B cell (primary cell): ENCODE data around the gene ADM2. TPM values are rescaled to one million over a fixed set of nuclear protein-coding genes. Genes with fewer than 3 reads are reported as not detected.

Experiments used
- ATAC-seq: fragments of 200-7000 bp; cut with Tn5 transposase; one replicate; pipeline ENCODE4 v1.10.0; 2021; ENCODE audit warnings: low read depth, mild to moderate bottlenecking, moderate number of reproducible peaks, moderate library complexity
- CTCF ChIA-PET: fragments of 350-600 bp; sonication (Branson Sonifier 250); formaldehyde crosslinking; loops from one replicate; lab custom pipeline; 2021; ENCODE audit warnings: antibody characterized with exemption, inconsistent platforms; lab: Charles Lee
- POLR2A ChIA-PET: fragments of 350-600 bp; sonication (Branson Sonifier 250); formaldehyde crosslinking; loops from one replicate; lab custom pipeline; 2021; ENCODE audit warnings: antibody characterized with exemption; lab: Charles Lee
- DNase-seq: peaks from one replicate; pipeline ENCODE4 v3.0.0; 2013
- H2AFZ ChIP-seq: 2 replicates; pipeline ENCODE4 v1.6.1; 2012; ENCODE audit warnings: mild to moderate bottlenecking, low read depth, low read length; ENCODE audit not compliant: insufficient read depth, poor library complexity, severe bottlenecking
- H3K27ac ChIP-seq, 2 donors: 1 replicate in 1 of 2; 2 replicates in 1 of 2; pipeline ENCODE4 v1.5.1; 2012 to 2013; ENCODE audit warnings: low read length in 2 of 2, mild to moderate bottlenecking in 2 of 2, moderate library complexity in 1 of 2
- H3K27me3 ChIP-seq, 4 experiments: fragments of 200-600 bp in 1 of 4; sonication (generic) in 1 of 4; replicated peaks in 1 of 4; 1 replicate in 2 of 4; 2 replicates in 2 of 4; pipeline versions ENCODE4 v1.6.1 to v1.7.0; 2013 to 2016; ENCODE audit warnings: low read length in 3 of 4, mild to moderate bottlenecking in 2 of 4, mixed read lengths in 1 of 4, moderate library complexity in 1 of 4; ENCODE audit not compliant: insufficient read depth in 4 of 4, control insufficient read depth in 3 of 4; ENCODE audit errors: control extremely low read depth in 1 of 4
- H3K36me3 ChIP-seq, 2 experiments: replicated peaks in 1 of 2; 1 replicate in 1 of 2; 2 replicates in 1 of 2; pipeline versions ENCODE4 v1.6.1 to v1.7.1; 2013; ENCODE audit warnings: low read length in 1 of 2; ENCODE audit not compliant: insufficient read depth in 2 of 2, control insufficient read depth in 1 of 2; ENCODE audit errors: control extremely low read depth in 1 of 2, extremely low read depth in 1 of 2
- H3K4me1 ChIP-seq, 2 donors: fragments of 200-600 bp in 1 of 2; sonication (generic) in 1 of 2; 1 replicate in 1 of 2; 2 replicates in 1 of 2; pipeline versions ENCODE4 v1.5.1 to v1.6.1; 2013 to 2017; ENCODE audit warnings: low read length in 2 of 2; ENCODE audit not compliant: control insufficient read depth in 2 of 2, insufficient read depth in 2 of 2
- H3K4me2 ChIP-seq: replicated peaks from 2 replicates; pipeline ENCODE3; 2012; ENCODE audit warnings: mild to moderate bottlenecking, low read depth, low read length; ENCODE audit not compliant: poor library complexity, severe bottlenecking
- H3K4me3 ChIP-seq, 5 experiments: fragments of 200-600 bp in 1 of 5; sonication (generic) in 1 of 5; 1 replicate in 3 of 5; 2 replicates in 2 of 5; pipeline versions ENCODE4 v1.5.1 to v1.7.0; 2011 to 2016; ENCODE audit warnings: low read length in 4 of 5, mild to moderate bottlenecking in 4 of 5, low read depth in 2 of 5, control low read depth in 1 of 5, moderate library complexity in 1 of 5; ENCODE audit not compliant: insufficient read depth in 1 of 5; ENCODE audit errors: control extremely low read depth in 1 of 5, extremely low read depth in 1 of 5
- H3K79me2 ChIP-seq: fragments of 200-600 bp; sonication (generic); one replicate; pipeline ENCODE4 v1.6.0; 2016; ENCODE audit warnings: low read length; ENCODE audit not compliant: control insufficient read depth, insufficient read depth
- H3K9ac ChIP-seq: fragments of 200-600 bp; sonication (generic); 2 replicates; pipeline ENCODE4 v1.6.1; 2017; ENCODE audit warnings: mild to moderate bottlenecking, low read length, moderate library complexity
- H3K9me3 ChIP-seq, 3 donors: one replicate each; pipeline versions ENCODE4 v1.6.1 to v1.7.1; 2013; ENCODE audit warnings: low read length in 2 of 3; ENCODE audit not compliant: control insufficient read depth in 2 of 3, insufficient read depth in 1 of 3; ENCODE audit errors: control extremely low read depth in 1 of 3
- H4K20me1 ChIP-seq: 2 replicates; pipeline ENCODE4 v1.6.0; 2012; ENCODE audit warnings: mild to moderate bottlenecking, low read length; ENCODE audit not compliant: insufficient read depth, control insufficient read depth, poor library complexity, severe bottlenecking
- H3K27ac Mint-ChIP-seq: one replicate; pipeline ENCODE4 v1.8.0; 2021; ENCODE audit warnings: mixed read lengths
- H3K27me3 Mint-ChIP-seq: one replicate; pipeline ENCODE4 v1.8.0; 2021; ENCODE audit warnings: mixed read lengths
- H3K4me1 Mint-ChIP-seq: one replicate; pipeline ENCODE4 v1.8.0; 2021; ENCODE audit warnings: mixed read lengths
- H3K4me3 Mint-ChIP-seq: one replicate; pipeline ENCODE4 v1.8.0; 2021; ENCODE audit warnings: mixed read lengths
- H3K9me3 Mint-ChIP-seq: one replicate; pipeline ENCODE4 v1.8.0; 2022; ENCODE audit warnings: mixed read lengths; ENCODE audit not compliant: insufficient read depth
- CTCF ChIP-seq: fragments of 200-600 bp; IDR thresholded peaks from one replicate; pipeline ENCODE4 v1.8.0; 2022; ENCODE audit warnings: antibody characterized with exemption, mild to moderate bottlenecking
- EZH2 ChIP-seq: IDR thresholded peaks from 2 replicates; pipeline ENCODE4 v1.6.1; 2012; ENCODE audit warnings: borderline replicate concordance, low read depth, mild to moderate bottlenecking, moderate library complexity, low read length; ENCODE audit not compliant: insufficient read depth, poor library complexity, severe bottlenecking
- WGBS: methylation state at CpG from one replicate; pipeline ENCODE4 v1.1.5; 2013; ENCODE audit warnings: missing lambda C conversion rate; ENCODE audit not compliant: insufficient coverage; 5-methylcytosine and 5-hydroxymethylcytosine counted together
- intact Hi-C: fragments of 100-400 bp; cut with micrococcal nuclease; formaldehyde crosslinking; loops from one replicate; pipeline ENCODE4 v1.10.0; 2022
- polyA plus RNA-seq: library from polyadenylated mRNA; depleted of rRNA; stranded (reverse); fragments of >200 nt; gene quantifications from 2 replicates; pipeline ENCODE4 v1.2.3, GENCODE V29; 2012
- total RNA-seq, 2 donors: library from RNA; stranded (reverse); fragments of 120-200 nt in 1 of 2; gene quantifications; 1 replicate in 1 of 2; 2 replicates in 1 of 2; pipeline versions ENCODE4 v1.2.3 to v1.2.4, GENCODE V29; 2013 to 2022

The ADM2 gene
- total and polyA plus RNA-seq, 2 donors (not counting 1 experiment from before 2014, with no cell fraction given) = 0.67 to 3.7 TPM

GRCh38 chr22:50471197-50471847, 10.0 kb upstream of the ADM2 start:
- Mint-ChIP-seq H3K9me3 (no peaks in the 10 kb centered on the region), H3K4me1 (peaks cover 73% of the 10 kb centered on the region), H3K27ac (peak overlapping the region; percentile 96), H3K4me3 (peak overlapping the region; percentile 89), H3K27me3 (no peaks in the 10 kb centered on the region)
- Histone ChIP-seq H2AFZ (no peak overlapping the region), H4K20me1 (peaks cover 62% of the 10 kb centered on the region), H3K27me3 (no peaks in the 10 kb centered on the region), H3K27ac (peak overlapping the region; percentile 69 to 90), H3K79me2 (peaks cover 72% of the 10 kb centered on the region), H3K4me2 (peak overlapping the region; percentile 99), H3K4me1 (peaks cover 65 to 73% of the 10 kb centered on the region in 2 donors), H3K4me3 (peak overlapping the region in 2 of 5 experiments; percentile 1 to 31), H3K9ac (peak overlapping the region; percentile 53), H3K36me3 (peaks cover 0 to 23% of the 10 kb centered on the region in 2 experiments), H3K9me3 (no peaks in the 10 kb centered on the region)
- ATAC-seq (no peak), DNase-seq (no peak)
- POLR2A ChIA-PET = interaction anchor here (0.6 to 1.9 kb wide), 5 partner anchors 9 to 275 kb away, joined by 3 to 9 read pairs (median 6); partner anchors contain the start of genes LMF2 and NCAPH2
- WGBS = 69% methylated on average over 13 of the region's 21 CpGs
- intact Hi-C loops = loop anchor here (5.0 to 10.0 kb wide), 2 partner anchors 56 to 537 kb away; partner anchors contain the start of gene SCO2
- CTCF ChIA-PET = interaction anchor here (0.5 to 2.6 kb wide), 7 partner anchors 9 to 150 kb away, joined by 4 to 20 read pairs (median 7); partner anchors contain the start of gene SCO2
- no peak for TF ChIP-seq CTCF
- TF ChIP-seq EZH2 = no peak

GRCh38 chr22:50471962-50472361, 9.4 kb upstream of the ADM2 start:
- ChIA-PET POLR2A (interaction anchor here (1.2 kb wide), 1 partner anchor 26 kb away, joined by 3 read pairs; no protein-coding TSS in a partner anchor), CTCF (interaction anchor here (0.5 to 2.2 kb wide), 2 partner anchors 19 to 26 kb away, joined by 7 to 16 read pairs; no protein-coding TSS in a partner anchor)
- intact Hi-C loops = loop anchor here (5.0 to 10.0 kb wide), 2 partner anchors 55 to 537 kb away; partner anchors contain the start of gene SCO2
- Histone ChIP-seq H3K9ac (peak overlapping the region; percentile 87), H3K27me3 (no peaks in the 10 kb centered on the region), H3K4me1 (peaks cover 65 to 73% of the 10 kb centered on the region in 2 donors), H2AFZ (no peak overlapping the region), H3K79me2 (peaks cover 72% of the 10 kb centered on the region), H3K9me3 (no peaks in the 10 kb centered on the region), H4K20me1 (peaks cover 62% of the 10 kb centered on the region), H3K27ac (peak overlapping the region; percentile 69 to 90), H3K36me3 (peaks cover 0 to 17% of the 10 kb centered on the region in 2 experiments), H3K4me2 (peak overlapping the region; percentile 99), H3K4me3 (no peak overlapping the region)
- Mint-ChIP-seq H3K9me3 (no peaks in the 10 kb centered on the region), H3K27me3 (no peaks in the 10 kb centered on the region), H3K4me1 (peaks cover 69% of the 10 kb centered on the region), H3K27ac (peak overlapping the region; percentile 96), H3K4me3 (peak overlapping the region; percentile 89)
- TF ChIP-seq EZH2 (no peak), CTCF (no peak)
- no peak for DNase-seq
- 86% methylated on average over 5 of the region's 5 CpGs for WGBS
- ATAC-seq = no peak
